HG03097 (cell line): ENCODE measurements around the gene PIN1.

Source experiments
- ATAC-seq: cut with Tn5 transposase; IDR thresholded peaks from one replicate; pipeline ENCODE4 v1.9.1; 2021; ENCODE audit not compliant: unreplicated experiment, low FRiP score

The PIN1 gene

GRCh38 chr19:9850235-9850959 lies 15.3 kb downstream of the PIN1 start:
- no peak for ATAC-seq

GRCh38 chr19:9854282-9854846 lies 19.2 kb downstream of the PIN1 start:
- ATAC-seq, result no peak

- ATAC-seq, result no peak
Observed at GRCh38 chr19:9856609-9857008, 21.5 kb downstream of the PIN1 start.

GRCh38 chr19:9857076-9857721 lies 22.1 kb downstream of the PIN1 start:
- no peak for ATAC-seq

- no peak for ATAC-seq
Observed at GRCh38 chr19:9857920-9858746, 23.0 kb downstream of the PIN1 start.

GRCh38 chr19:9858766-9859165 lies 23.6 kb downstream of the PIN1 start:
- ATAC-seq, result no peak

GRCh38 chr19:9860407-9860806 lies 25.3 kb downstream of the PIN1 start:
- ATAC-seq, result no peak

GRCh38 chr19:9861503-9861902 lies 26.4 kb downstream of the PIN1 start:
- no peak for ATAC-seq

GRCh38 chr19:9862938-9863337 lies 27.8 kb downstream of the PIN1 start:
- ATAC-seq, result no peak

GRCh38 chr19:9863759-9864158 lies 28.6 kb downstream of the PIN1 start:
- no peak for ATAC-seq

GRCh38 chr19:9865732-9866501 lies 30.8 kb downstream of the PIN1 start:
- no peak for ATAC-seq

GRCh38 chr19:9868983-9869617 lies 34.0 kb downstream of the PIN1 start:
- ATAC-seq, result no peak

- ATAC-seq, result no peak
Observed at GRCh38 chr19:9871626-9872338, 36.7 kb downstream of the PIN1 start.

GRCh38 chr19:9872618-9873242 lies 37.6 kb downstream of the PIN1 start:
- ATAC-seq, result no peak

- ATAC-seq, result no peak
Observed at GRCh38 chr19:9875031-9875627, 40.0 kb downstream of the PIN1 start.

GRCh38 chr19:9875796-9876195 lies 40.7 kb downstream of the PIN1 start:
- no peak for ATAC-seq

- ATAC-seq, result no peak
Observed at GRCh38 chr19:9877780-9878510, 42.8 kb downstream of the PIN1 start.
